GM21390 (cell line): ENCODE data around the gene PLEKHA6.
"Not testable (repeated sequence)": the region's sequence is repeated elsewhere in the genome, so short reads cannot be mapped to it uniquely, and the experiment has no call there.

ENCODE experiments used
- ATAC-seq: cut with Tn5 transposase; IDR thresholded peaks from one replicate; pipeline ENCODE4 v1.9.1; 2021; ENCODE audit not compliant: unreplicated experiment

The PLEKHA6 gene

DNA sequence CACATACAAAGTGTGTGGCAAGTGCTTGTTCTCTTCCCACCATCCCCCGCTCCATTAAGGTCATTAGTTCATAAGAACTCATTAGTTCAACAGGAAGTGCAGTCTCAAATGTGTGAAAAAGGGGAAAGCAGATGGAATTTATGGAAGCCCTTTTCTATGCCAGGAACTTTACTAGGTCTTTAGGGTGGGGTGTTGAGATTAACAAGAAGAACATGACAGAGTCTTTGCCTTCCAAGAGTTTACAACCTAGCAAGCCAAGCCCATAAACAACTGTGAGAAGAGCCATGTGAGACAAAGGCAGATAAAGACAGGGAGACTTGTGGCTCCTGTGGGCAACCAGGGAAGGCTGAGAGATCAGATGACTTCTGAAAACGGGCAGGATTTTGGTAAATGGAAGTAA is 21.4 kb downstream of the PLEKHA6 start:
- ATAC-seq = no peak

- ATAC-seq = no peak
Observed at GRCh38 chr1:204337583-204337982, 22.1 kb downstream of the PLEKHA6 start.

DNA sequence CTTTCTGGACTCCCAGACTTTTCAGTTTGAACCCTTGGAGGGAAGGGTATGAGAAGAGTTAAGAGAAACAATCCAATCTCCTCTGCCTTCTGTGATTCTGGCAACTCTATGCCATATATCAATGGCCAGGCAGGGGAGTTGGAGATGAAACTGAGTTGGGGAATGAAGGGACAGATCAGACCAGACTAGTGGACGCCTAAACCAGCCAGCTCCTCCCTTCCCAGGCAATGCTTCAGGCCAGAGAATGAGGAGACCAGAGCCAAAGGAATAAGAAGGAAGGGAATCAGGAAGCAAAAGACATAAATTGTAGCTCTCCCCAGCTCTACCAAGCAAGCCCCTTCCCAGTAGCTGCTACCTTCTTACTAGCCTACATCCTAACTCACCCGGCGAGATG is 22.7 kb downstream of the PLEKHA6 start:
- ATAC-seq = no peak

- ATAC-seq = no peak
Observed at GRCh38 chr1:204336421-204337035, 23.2 kb downstream of the PLEKHA6 start.

DNA sequence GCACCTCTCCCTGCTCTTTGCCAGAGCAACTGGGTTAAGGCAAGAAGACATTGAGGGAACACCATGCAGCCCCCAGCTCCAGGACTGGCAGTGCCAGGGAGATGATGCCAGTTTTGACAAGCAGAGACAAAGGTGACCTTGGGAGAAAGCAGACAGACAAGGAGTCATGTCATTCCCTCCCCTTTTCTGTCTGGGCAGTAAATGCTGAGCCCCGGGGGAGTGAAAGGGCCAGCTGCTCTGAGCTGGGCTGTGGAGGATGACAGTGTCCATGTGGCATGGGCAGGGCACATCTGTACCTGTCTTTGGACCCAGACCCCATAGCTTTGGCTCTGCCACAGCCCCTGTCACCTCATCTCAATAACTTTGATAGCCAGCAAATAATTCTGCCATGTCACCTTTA is 24.2 kb downstream of the PLEKHA6 start:
- ATAC-seq = no peak

DNA sequence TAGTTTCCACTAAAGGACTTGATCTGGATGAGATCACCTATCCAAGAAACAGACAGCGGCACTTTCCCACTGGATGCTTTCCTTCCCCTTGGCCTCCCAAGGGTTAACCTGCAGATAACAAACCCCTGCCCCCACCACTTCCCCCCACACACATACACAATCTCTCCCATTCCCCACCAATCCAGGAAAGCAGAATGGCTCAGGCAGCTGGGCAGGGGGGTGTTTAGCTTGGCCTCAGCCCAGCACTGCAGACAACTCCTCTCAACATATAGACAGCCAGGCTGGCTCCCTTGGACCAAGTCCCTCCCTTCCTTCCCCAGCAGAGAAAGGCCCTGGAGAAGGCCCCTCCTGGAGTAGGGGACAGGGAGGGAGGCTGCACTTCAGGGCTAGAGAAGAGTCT is 24.6 kb downstream of the PLEKHA6 start:
- ATAC-seq = no peak

DNA sequence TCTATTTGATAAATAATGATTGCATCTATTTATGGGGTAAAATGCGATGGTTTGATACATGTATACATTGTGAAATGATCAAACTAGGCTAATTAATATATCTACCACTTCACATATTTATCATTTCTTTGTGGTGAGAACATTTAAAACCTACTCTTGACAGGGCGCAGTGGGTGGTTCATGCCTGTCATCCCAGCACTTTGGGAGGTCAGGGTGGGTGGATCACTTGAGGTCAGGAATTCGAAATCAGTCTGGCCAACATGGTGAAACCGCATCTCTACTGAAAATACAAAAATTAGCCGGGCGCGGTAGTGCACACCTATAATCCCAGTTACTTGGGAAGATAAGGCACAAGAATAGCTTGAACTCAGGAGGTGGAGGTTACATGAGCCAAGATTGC is 25.3 kb downstream of the PLEKHA6 start:
- no peak for ATAC-seq

DNA sequence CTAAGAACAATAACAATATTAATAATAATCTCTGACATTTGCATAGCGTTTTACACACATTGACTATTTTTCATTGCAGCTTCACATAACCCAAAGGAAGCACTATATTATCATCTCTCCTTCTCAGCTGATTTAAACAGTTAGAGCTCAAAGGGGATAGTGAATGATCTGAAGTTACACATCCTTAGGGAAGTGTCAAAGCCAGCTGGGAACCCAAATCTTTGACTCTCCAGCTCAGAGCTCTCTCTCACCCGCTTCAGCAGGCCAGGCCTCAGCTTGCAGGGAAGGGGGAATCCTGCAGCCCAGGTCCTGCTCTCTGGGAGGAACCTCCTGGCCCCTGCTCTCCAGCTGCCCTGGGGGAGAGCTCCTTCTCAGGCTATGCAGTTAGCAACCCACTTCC is 26.3 kb downstream of the PLEKHA6 start:
- no peak for ATAC-seq

DNA sequence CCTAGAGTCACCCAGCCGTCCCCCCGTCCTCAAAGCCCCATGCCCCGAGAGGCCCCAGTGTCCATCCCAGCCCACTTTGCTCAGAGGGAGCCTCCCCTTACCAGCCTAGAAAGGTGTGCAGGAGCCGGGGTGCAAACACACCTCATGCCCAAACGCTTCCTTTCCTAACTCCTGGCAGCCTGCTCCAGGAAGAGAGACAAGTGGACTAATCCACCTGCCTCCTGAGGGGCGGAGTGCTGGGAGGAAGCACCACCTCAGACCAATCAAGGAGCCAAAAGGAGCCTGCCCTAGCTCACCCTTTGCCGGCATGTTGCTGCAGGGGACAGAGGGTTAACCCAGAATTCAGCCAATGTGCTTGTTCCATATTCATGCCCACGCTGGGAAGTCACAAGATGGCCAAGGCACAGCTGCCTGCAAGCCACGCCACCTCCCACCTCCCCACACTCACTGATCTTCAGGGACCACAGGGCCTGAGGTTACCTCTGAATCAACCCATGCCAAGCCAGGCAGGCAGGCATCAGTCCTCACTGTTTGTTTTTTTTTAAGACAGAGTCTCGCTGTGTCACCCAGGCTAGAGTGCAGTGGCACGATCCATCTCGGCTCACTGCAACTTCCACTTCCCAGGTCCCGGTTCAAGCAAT is 27.8 kb downstream of the PLEKHA6 start:
- no peak for ATAC-seq

GRCh38 chr1:204331275-204331674 is 28.5 kb downstream of the PLEKHA6 start:
- ATAC-seq = no peak

- ATAC-seq = not testable (repeated sequence)
Observed at GRCh38 chr1:204327870-204328269, 31.9 kb downstream of the PLEKHA6 start.

- no peak for ATAC-seq
Observed at GRCh38 chr1:204327359-204327758, 32.4 kb downstream of the PLEKHA6 start.

DNA sequence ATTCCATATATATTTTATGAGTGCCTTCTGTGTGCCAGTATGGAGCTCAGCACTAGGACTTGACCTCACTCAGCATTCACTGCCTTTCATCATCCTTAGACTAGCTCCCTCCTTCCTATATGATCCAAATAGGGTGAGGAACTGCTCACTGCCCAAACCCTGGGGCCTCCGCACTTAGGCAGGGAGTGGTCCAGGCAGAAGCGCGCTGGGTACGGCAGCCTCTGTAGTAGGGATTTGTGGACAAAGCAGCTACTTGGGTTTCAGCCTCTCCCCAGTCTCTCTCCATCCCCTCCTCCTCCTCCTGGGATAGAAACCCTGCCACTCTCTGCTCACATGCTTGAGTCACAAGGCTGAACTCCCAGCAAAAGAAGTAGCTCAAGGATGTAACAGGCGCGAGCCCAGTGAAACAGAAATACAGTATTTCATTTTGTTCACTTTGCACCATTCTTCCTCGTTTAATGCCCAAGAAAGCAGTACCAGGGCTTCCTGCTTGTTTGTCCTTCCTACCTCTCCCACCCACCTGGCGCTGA is 32.9 kb downstream of the PLEKHA6 start:
- no peak for ATAC-seq

DNA sequence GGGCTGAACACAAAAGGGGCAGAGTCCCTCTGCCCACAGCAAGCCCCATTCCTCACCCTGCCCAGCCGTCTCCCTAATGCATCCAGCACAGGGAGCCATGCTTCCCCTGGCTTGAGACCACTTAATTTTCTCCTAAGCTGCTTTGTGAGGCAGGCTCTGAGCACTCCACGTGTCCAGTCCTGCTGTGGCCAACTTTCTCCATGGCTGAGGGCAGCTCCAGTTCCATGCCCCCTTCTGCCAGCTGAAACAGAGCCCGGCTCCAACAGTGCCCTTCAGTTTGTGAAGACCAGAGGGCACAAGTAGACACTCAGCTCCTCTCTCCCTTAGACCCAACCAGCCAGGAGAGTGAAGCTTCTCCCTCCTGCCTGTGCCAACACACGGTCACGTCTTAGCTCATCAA is 33.8 kb downstream of the PLEKHA6 start:
- no peak for ATAC-seq

DNA sequence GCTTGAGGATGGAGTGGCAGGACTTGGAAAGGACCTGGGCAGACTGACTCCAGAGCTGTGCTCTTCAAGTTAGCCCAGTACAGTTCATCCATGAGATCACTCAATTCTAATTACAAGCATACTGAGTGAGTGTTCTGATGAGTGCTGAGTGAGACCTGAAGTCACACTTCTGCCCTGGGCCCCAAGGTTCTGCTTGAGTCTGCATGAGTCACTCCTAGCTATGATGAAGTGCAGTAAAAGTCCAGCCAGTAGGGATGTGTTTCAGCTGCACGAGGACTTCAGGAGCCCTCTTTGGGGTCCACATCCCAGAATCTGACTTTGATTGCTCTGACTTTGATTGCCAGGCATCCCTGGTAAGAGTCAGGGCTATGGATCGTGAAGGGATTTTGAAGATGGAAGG is 35.8 kb downstream of the PLEKHA6 start:
- ATAC-seq = no peak

GRCh38 chr1:204322339-204322868 is 37.3 kb downstream of the PLEKHA6 start:
- no peak for ATAC-seq

DNA sequence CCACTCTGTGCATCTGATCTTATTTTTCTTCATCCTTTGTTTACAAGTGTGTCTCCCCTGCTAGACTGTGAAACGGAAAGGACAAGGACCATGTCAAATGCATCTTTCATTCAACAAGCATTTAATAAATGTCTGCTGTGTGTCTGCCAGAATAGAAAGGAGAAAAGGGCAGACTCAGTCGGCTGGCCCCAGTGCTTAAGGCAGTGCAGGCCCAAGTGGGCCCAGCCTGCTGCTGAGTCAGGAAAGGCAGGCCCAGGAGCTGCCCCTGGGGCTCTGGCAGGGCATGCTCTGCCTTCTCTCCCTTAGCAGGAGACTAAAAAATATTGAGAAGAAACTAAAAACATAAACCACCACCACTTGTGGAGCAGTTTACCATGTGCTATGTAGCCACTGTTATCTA is 38.1 kb downstream of the PLEKHA6 start:
- no peak for ATAC-seq

DNA sequence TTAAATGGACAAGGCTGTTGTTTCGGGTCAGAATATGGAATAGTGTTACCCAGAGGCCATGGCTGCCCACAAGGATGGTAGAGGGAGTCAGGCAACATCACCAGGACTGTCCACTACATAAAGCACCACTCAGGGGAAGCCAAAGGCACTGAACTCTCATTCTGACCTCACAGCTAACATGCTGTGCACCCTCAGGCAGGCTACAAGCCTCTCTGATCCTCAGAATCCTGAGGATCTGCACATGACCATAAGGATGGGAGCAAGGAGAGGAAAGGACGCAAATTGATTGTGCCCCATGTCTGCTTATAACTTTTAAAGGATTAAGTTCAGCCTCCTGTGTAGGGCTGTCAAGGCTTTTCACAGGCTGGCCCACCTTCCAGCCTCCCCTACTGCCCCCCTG is 38.7 kb downstream of the PLEKHA6 start:
- no peak for ATAC-seq

DNA sequence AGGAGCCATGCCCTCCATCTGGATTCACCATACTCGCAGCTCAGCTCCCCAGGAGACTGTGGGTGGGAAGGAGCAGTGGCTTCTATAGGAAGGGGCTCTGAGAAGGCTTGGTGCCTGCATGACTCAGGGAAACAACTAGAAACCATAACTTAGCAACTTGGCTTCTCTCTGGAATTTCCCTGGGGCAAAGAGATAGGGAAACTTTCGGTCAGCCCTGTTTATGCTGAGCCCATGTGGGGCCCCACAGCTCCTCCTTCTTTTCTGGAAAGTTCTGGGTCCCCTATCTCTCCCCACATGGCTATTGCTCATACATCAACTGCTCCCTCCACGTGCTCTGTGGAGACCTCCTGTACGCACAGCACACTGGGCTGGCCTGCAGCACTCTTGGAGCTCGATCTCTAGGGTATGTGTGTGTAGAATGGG is 39.3 kb downstream of the PLEKHA6 start:
- no peak for ATAC-seq

- ATAC-seq = no peak
Observed at GRCh38 chr1:204319462-204319861, 40.3 kb downstream of the PLEKHA6 start.

DNA sequence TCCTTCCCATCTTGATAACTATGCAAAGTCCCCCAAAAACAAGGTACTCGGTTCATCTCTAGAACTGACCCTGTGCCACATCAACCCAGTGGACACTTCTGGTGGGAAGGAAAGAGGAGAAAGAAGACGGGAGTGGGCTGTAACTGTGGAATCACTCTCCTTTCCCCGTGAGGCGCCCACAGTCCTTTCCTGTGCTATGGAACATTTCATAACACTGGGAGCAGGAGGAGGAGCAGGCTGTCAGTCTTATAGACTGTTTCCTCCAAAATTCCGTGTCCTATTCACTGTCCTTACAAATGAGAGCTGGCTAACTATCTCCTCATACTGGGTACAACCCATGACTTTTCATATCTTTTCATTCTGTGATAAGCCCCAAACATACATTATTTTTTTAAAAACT is 40.7 kb downstream of the PLEKHA6 start:
- ATAC-seq = no peak

DNA sequence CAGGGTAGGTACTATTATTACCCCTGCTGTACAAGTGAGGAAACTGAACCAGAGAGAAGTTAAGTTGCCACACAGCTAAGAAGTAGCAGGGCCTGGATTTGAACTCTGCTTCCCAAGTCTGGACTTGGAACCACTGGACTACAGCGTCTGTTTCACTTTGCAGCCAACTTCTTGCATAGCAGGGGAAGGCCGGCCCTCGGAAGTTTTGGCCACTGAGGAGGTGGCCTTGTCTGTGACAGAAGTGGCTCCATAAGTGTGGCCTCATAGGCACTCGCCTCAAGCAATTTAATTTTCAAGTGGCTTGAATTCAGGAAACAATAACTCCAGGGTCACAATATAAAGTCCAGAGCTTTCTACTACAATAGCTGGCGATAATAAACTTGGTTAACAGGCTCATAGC is 41.4 kb downstream of the PLEKHA6 start:
- ATAC-seq = no peak

DNA sequence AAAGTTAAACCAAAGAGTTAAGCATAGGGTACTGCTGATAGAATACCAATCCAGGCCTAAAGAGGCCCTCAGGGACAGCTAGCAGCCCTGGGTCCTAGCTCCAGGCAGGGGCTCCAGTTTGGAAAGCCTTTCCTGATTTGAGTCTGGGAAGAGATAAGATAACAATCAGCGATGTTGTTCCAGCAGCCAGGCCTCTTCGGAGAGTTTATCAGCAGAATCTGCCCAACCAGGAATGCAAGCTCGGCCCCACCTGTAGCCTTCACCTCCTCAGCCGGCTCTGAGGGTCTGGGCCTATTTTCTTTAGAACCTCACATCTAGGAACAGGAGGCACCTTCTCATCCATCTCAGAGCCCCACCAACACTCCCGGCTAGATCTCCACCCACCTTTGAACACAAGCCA is 42.6 kb downstream of the PLEKHA6 start:
- ATAC-seq = no peak
